Left renal cortex interstitium (tissue), 4 donors: ENCODE data around the gene LAP3. TPM values are rescaled to one million over a fixed set of nuclear protein-coding genes. Genes with fewer than 3 reads are reported as not detected.

Experiments
- DNase-seq, 4 donors: peaks; one replicate each; pipeline ENCODE4 v3.0.0-alpha.2; 2013; ENCODE audit warnings: low read depth in 4 of 4, low spot score in 2 of 4, missing footprints in 1 of 4
- polyA plus RNA-seq, 4 donors: library from polyadenylated mRNA; unstranded; fragments of 120-200 nt; gene quantifications; one replicate each; pipeline ENCODE4 v1.2.1, GENCODE V29; 2013; ENCODE audit not compliant: insufficient read length in 4 of 4

LAP3 gene
- polyA plus RNA-seq, 4 donors, result 67.5 to 86.8 (median 74.5) TPM

DNA sequence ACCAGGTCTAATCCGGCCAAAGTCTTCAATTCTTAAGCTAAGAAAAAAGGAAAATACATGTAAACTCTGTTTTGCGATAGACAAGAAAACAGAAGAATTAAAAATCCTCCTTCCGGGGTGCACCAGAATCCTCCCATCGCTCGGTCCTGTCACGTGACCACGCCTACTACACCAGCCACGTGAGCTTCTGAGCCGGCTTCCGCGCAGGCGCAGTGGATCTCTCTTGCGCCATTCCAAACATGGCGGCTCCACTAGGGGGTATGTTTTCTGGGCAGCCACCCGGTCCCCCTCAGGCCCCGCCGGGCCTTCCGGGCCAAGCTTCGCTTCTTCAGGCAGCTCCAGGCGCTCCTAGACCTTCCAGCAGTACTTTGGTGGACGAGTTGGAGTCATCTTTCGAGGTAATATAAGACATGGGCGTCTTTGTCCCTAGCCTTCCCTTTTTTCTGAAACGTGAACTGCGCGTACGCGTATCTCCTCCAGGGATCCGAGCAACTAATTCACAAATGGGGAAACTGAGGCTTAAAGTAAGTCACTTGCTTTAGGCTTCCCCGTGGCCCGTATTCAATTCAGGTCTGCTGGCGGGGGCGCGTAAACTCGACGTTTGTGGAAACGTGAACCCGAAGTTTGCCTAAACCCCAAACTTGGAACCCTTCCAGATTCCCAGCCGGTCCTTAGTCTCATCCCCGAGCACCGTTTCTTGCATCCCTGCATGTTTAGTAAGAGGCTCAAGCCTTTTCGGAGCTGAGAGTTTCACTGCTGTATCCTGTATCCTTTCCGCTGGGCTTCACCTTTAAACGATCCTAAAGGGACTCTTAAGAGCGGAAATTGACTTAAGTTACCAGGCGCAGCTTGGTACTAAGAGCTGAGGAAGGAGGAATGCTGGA lies 37.7 kb downstream of the LAP3 start, which contains the start of gene MED28:
Gene MED28 (plus strand): TSS at position 226 of the 884 bp plus-strand sequence. CDS start 14 bp downstream, at position 240.
- peak; percentile 83 to 94 (median 89) for DNase-seq

GRCh38 chr4:17616283-17616682 lies 39.3 kb downstream of the LAP3 start:
- DNase-seq, result no peak

DNA sequence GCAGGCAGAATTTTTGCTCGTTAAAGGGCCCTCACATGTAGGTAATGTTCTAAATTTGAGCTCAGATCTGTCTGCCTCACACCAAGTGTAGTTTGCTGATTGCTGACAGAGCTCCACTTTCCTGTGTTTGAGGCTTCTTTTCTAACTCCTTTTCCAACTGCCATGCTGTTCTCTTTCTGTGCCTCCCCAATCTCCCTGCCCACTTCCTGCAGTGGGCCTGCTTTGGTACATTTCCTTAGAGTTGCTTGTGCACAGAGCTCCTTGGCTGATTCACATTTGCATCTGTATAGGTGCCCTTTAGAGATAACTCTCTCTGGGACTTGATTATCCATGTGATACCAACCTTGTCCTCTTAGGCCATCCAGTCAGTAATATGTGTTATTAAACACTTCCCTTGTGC lies 41.9 kb downstream of the LAP3 start:
- DNase-seq, result no peak

DNA sequence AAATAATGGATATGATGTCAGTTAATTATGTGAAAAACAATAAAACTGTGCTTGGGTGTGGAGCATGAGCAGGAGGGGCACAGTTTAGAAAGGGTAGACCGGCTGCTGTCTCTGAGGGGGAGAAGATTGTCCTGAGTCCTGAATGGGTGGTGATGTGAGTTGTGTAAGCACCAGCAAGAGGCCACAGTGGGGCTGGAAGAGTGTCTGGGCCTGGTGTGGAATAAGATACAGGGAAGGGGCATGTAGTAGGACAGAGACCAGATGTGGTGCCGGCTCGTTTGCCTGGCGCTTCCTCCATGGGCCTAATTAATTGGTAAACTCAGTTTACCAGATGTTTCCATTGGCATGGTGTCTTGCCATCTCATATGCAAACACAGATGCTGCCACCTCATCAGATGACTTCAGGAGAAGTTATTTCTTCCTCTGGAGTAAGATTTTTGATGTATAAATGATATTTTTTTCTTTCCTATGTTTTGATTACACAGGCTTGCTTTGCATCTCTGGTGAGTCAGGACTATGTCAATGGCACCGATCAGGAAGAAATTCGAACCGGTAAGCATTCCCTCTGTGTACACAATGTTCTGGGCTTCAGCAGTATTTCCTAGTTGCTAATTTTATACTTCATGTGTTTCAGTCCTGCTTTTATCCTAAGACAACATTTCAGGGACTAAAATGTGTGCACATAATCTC lies 42.6 kb downstream of the LAP3 start:
- no peak for DNase-seq

DNA sequence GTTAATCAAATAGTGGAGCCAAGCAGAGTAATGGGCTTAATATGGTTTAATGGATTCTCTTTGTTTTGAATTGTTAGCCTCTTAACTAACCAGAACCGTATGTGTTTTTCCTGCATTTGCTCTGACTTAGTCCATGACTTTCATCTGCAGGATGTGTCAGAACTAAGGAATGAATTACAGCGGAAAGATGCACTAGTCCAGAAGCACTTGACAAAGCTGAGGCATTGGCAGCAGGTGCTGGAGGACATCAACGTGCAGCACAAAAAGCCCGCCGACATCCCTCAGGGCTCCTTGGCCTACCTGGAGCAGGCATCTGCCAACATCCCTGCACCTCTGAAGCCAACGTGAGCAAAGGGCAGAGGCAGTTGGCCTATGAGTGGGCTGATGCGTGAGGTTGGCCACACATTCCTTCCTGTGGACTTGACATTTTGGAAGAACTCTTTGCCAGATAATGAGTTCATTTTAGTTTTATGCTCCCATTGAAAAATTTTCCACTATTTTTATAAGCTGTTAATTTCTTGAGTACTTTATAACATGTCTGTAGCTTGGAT lies 46.5 kb downstream of the LAP3 start:
- DNase-seq, result no peak

DNA sequence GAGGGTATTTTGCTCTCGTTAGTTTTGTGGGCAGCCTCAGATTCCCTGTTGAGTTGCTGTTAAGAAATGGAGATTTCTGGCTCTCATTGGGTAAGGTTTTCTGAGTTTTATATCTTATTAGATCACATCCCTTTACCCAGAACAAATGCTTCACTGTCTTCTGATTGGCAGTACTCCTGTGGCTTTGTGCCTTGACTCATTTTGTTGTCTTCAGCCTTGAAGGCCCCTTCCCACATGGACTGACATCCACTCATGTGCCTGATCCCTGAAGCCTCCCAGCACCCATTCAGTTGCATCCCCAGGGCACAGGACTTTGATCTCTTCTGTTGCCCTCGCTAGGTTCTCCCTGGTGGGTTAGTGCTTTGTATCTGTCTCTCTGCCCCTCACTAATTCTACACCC lies 47.8 kb downstream of the LAP3 start:
- DNase-seq, result no peak

GRCh38 chr4:17630228-17630627 lies 53.2 kb downstream of the LAP3 start:
- no peak for DNase-seq

DNA sequence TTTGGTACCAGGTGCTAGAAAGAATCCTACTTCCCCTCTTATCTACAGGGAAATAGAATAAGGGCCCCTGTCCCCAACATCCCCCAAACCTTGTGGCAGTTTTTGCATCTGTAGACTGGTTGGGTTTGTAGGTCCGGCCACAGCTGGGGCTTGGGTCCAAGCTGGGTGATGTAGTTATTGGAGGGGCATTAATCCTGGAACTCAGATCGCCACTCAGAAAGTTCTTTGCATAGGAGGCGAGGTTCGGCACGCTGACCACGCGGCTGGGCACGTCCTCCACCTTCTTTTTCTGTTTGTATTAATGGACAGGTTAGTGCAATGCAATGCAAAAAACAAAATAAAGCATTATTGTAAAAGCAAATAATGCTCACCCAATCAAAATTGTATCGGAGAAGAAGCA lies 56.6 kb downstream of the LAP3 start:
- no peak for DNase-seq

- no peak for DNase-seq
Observed at GRCh38 chr4:17635056-17635455, 58.1 kb downstream of the LAP3 start.

DNA sequence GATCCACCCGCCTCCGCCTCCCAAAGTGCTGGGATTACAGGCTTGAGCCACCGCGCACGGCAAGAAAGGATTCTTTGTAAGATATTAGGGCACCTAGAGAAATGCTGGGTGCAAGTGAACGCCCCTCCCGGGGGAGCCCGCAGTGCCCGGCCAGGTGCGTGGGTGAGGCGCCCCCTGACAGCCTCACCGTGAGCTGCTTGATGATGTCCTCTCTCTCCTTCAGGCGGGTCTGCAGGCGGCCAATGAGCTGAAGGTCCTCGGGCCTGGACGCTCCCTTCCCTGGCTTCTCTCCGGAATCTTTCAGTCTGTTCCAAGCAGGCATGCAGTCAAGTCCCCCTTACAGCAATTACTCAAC lies 59.3 kb downstream of the LAP3 start:
- no peak for DNase-seq

DNA sequence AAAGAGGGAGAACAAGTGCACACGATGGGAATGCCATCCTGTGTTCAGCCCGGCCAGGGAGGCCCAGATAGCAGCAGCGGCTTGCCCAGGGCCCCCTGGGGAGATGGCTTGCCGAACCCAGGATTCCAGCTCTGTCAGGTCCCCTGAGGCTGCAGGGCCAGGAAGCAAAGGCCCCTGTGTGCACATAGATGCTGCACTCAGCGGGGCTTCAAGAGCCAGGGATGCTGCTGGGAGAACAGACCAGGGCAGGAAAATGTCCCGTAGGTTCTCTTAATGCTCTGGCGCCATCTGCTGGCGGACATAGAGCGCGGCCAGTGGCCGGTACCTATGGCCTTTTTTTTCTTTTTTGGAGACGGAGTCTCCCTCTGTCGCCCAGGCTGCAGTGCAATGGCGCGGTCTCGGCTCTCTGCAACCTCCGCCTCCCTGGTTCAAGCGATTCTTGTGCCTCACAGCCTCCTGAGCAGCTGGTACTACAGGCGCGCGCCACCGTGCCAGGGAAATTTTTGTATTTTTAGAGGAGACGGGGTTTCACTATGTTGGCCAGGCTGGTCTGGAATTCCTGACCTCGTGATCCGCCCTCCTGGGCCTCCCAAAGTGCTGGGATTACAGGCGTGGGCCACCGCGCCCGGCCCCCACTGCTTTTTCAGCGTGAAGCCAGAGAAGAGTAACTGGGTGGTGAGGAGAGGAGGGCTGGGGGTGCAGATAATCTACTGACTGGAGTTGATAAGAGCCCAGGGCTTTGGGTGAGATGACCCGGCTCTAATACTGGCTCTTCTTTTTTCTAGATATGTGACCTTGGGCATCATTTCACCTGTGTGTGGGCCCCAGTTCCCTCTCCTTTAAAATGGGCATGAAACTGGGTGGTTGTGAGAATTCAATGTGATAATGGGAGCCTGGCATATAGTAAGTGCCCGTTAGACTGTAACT lies 60.0 kb downstream of the LAP3 start:
- peak in 3 of 4 donors; percentile 19 to 44 (median 34) for DNase-seq

DNA sequence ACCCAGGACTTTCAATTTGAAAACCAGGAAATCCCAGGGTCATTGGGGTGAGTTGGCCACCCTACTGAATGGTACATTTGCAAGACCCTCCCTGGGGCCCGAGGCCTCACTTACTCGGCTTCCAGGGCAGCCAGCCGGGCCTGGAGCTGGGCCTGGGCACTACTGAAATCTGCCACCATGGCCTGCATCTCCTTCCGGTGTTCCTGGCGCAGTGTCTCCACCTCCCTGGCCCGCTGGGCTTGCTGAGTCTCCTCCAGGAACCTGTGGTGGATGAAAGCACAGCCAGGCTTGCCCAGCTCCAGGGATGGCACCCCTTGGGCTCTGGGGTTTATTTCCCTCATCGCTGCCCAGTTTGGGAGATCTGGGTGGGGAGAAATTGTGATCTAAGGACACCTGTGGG lies 62.1 kb downstream of the LAP3 start:
- no peak for DNase-seq

GRCh38 chr4:17642398-17642783 lies 65.4 kb downstream of the LAP3 start:
- DNase-seq, result no peak

GRCh38 chr4:17646693-17647092 lies 69.7 kb downstream of the LAP3 start:
- no peak for DNase-seq

- no peak for DNase-seq
Observed at GRCh38 chr4:17647176-17647806, 70.3 kb downstream of the LAP3 start.

DNA sequence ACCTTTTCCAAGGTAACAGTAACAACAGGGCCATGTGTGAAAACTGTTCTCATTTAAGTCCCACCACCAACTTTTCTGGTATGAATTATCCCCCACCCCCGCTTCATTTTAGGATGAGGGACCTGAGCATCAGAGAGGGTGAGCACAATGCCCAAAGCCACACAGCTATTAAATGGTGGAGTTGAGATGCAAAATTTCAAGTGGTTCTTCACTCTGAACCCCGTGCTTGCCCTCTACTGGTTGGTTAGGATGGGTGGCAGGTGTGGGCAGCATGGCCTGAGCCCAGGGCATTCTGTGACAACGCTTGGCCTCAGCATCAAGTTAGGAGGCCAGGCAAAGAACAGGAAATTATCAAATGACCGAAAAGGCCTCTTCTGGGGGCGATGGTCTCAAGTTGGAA lies 70.9 kb downstream of the LAP3 start:
- no peak for DNase-seq

DNA sequence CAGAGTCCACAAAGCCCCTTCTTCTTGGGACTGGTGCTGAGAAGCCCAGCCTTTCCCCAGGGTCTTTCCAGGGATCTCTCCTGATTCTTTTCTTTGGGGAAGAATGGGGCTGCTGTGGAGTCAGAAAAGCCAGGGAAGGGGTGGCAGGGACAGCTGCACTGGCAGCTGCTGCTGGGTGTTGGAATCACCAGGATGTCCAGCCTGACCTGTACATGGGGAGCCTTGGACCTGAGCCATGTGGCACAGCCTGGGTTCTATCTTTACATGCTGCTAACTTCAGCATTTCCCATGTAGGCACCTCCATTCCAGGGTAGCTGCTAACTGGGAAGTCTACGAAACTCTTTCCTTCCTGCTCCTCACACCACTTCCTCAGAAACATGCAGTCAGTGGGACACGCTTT lies 73.4 kb downstream of the LAP3 start:
- DNase-seq, result no peak

GRCh38 chr4:17654701-17655100 lies 77.7 kb downstream of the LAP3 start:
- DNase-seq, result no peak

- DNase-seq, result no peak
Observed at GRCh38 chr4:17657090-17657489, 80.1 kb downstream of the LAP3 start.
